HepG2 (cell line): ENCODE results near the gene ATXN7L3. TPM values are rescaled to one million over a fixed set of nuclear protein-coding genes. Genes with fewer than 3 reads are reported as not detected.
A peak's percentile ranks its signal among the peaks of the same experiment; 100 is the strongest.

Experiments used
- ADNP ChIP-seq: sonication (generic); formaldehyde crosslinking; IDR thresholded peaks from 2 replicates; pipeline ENCODE4 v1.4.0; 2020; ENCODE audit warnings: missing genetic modification reagents
- EED ChIP-seq: sonication (generic); formaldehyde crosslinking; IDR thresholded peaks from 2 replicates; pipeline ENCODE4 v1.5.0; 2020; ENCODE audit warnings: mild to moderate bottlenecking, missing genetic modification reagents
- GLI4 ChIP-seq: sonication (generic); formaldehyde crosslinking; IDR thresholded peaks from 2 replicates; pipeline ENCODE4 v1.5.1; 2020; ENCODE audit warnings: missing genetic modification reagents, mild to moderate bottlenecking, moderate library complexity, borderline replicate concordance
- HOXA7 ChIP-seq: sonication (generic); formaldehyde crosslinking; IDR thresholded peaks from 2 replicates; pipeline ENCODE4 v1.8.1; 2022; ENCODE audit warnings: mild to moderate bottlenecking, missing genetic modification reagents, moderate library complexity
- IKZF1 ChIP-seq: fragments of 450-650 bp; IDR thresholded peaks from 2 replicates; pipeline ENCODE4 v1.7.1; 2016
- IRF2 ChIP-seq: IDR thresholded peaks from 2 replicates; pipeline ENCODE4 v1.6.1; 2018; ENCODE audit warnings: missing genetic modification reagents, missing compliant biosample characterization
- MTA3 ChIP-seq: sonication (generic); formaldehyde crosslinking; IDR thresholded peaks from 2 replicates; pipeline ENCODE4 v1.4.0; 2020; ENCODE audit warnings: missing genetic modification reagents
- NFIC ChIP-seq: IDR thresholded peaks from 2 replicates; pipeline ENCODE4 v1.6.1; 2012; ENCODE audit warnings: mild to moderate bottlenecking, low read length, inconsistent platforms
- NONO ChIP-seq, 2 experiments: fragments of 450-650 bp in 1 of 2; sonication (generic) in 1 of 2; formaldehyde crosslinking in 1 of 2; IDR thresholded peaks in 1 of 2; conservative IDR thresholded peaks in 1 of 2; 2 replicates each; pipeline versions ENCODE4 v1.6.1 to v1.8.0; 2017 to 2022; ENCODE audit warnings: mild to moderate bottlenecking in 1 of 2, missing genetic modification reagents in 1 of 2, moderate library complexity in 1 of 2
- RERE ChIP-seq: IDR thresholded peaks from 2 replicates; pipeline ENCODE4 v1.6.1; 2016; ENCODE audit warnings: low read depth, missing genetic modification reagents, missing compliant biosample characterization
- SUZ12 ChIP-seq: fragments of 150-350 bp; IDR thresholded peaks from 2 replicates; pipeline ENCODE4 v1.6.1; 2014; ENCODE audit warnings: low read depth, low read length
- TCF12 ChIP-seq, 2 experiments: fragments of 450-650 bp in 1 of 2; sonication (generic) in 1 of 2; formaldehyde crosslinking in 1 of 2; IDR thresholded peaks; 2 replicates each; pipeline versions ENCODE4 v1.6.1 to v1.8.0; 2017 to 2022; ENCODE audit warnings: antibody characterized with exemption in 1 of 2, mild to moderate bottlenecking in 1 of 2, missing genetic modification reagents in 1 of 2, moderate library complexity in 1 of 2
- ZBTB1 ChIP-seq: sonication (generic); formaldehyde crosslinking; IDR thresholded peaks from 2 replicates; pipeline ENCODE4 v1.4.0; 2020; ENCODE audit warnings: missing genetic modification reagents, borderline replicate concordance
- ZBTB42 ChIP-seq: sonication (generic); formaldehyde crosslinking; IDR thresholded peaks from 2 replicates; pipeline ENCODE4 v1.5.0; 2020; ENCODE audit warnings: mild to moderate bottlenecking, missing genetic modification reagents
- ZFP91 ChIP-seq: sonication (generic); formaldehyde crosslinking; IDR thresholded peaks from 2 replicates; pipeline ENCODE4 v1.9.0; 2022; ENCODE audit warnings: missing genetic modification reagents, mild to moderate bottlenecking, borderline replicate concordance
- ZNF124 ChIP-seq: sonication (generic); formaldehyde crosslinking; IDR thresholded peaks from 2 replicates; pipeline ENCODE4 v1.4.0; 2020; ENCODE audit warnings: missing genetic modification reagents
- ZNF143 ChIP-seq: sonication (generic); formaldehyde crosslinking; IDR thresholded peaks from 2 replicates; pipeline ENCODE4 v1.4.0; 2020; ENCODE audit warnings: missing genetic modification reagents
- ZNF230 ChIP-seq: sonication (generic); formaldehyde crosslinking; IDR thresholded peaks from 2 replicates; pipeline ENCODE4 v1.4.0; 2020; ENCODE audit warnings: mild to moderate bottlenecking, missing genetic modification reagents
- ZNF260 ChIP-seq: sonication (generic); formaldehyde crosslinking; IDR thresholded peaks from 2 replicates; pipeline ENCODE4 v1.4.0; 2020; ENCODE audit warnings: missing genetic modification reagents, low read depth, mild to moderate bottlenecking, borderline replicate concordance
- ZNF660 ChIP-seq: sonication (generic); formaldehyde crosslinking; IDR thresholded peaks from 2 replicates; pipeline ENCODE4 v1.5.1; 2020; ENCODE audit warnings: mild to moderate bottlenecking, low read depth, missing genetic modification reagents, borderline replicate concordance
- ZNF709 ChIP-seq: sonication (generic); formaldehyde crosslinking; IDR thresholded peaks from 2 replicates; pipeline ENCODE4 v1.5.0; 2020; ENCODE audit warnings: mild to moderate bottlenecking, missing genetic modification reagents
- ZNF746 ChIP-seq: sonication (generic); formaldehyde crosslinking; IDR thresholded peaks from 2 replicates; pipeline ENCODE4 v1.8.0; 2022; ENCODE audit warnings: mild to moderate bottlenecking, missing genetic modification reagents
- ZNF782 ChIP-seq: sonication (generic); formaldehyde crosslinking; IDR thresholded peaks from 2 replicates; pipeline ENCODE4 v1.4.0; 2020; ENCODE audit warnings: missing genetic modification reagents, mild to moderate bottlenecking, borderline replicate concordance
- ZNF879 ChIP-seq: sonication (generic); formaldehyde crosslinking; IDR thresholded peaks from 2 replicates; pipeline ENCODE4 v1.8.1; 2023; ENCODE audit warnings: missing genetic modification reagents
- polyA plus RNA-seq, 8 experiments: library from polyadenylated mRNA; depleted of rRNA in 3 of 8; stranded (reverse) in 7 of 8; unstranded in 1 of 8; fragments of >200 nt; fragmentation: Illumina TruSeq in 4 of 8; extraction: Trizol in 4 of 8; gene quantifications; 2 replicates each; pipeline versions ENCODE4 v1.2.1 to v1.2.3, GENCODE V29; 2011 to 2016; ENCODE audit warnings: low read depth in 4 of 8, missing spikeins in 1 of 8, mixed read lengths in 1 of 8; ENCODE audit not compliant: insufficient read depth in 1 of 8
- total RNA-seq, 5 experiments: library from RNA; depleted of rRNA; stranded (reverse); fragments of >200 nt; fragmentation: Illumina TruSeq; extraction: Trizol; gene quantifications; 2 replicates each; pipeline ENCODE4 v1.2.3, GENCODE V29; 2016; ENCODE audit warnings: low read depth in 1 of 5

Gene ATXN7L3
- total and polyA plus RNA-seq, 2 of the 13 experiments (the other 11 are each of a cell fraction or from before 2014, with no cell fraction given): 44.5 to 59.1 TPM

GRCh38 chr17:44220213-44221083 is 20.8 kb upstream of the ATXN7L3 start (continued):
- TF ChIP-seq TCF12 (IDR thresholded peaks at IDR 0.05) (no peak), TCF12 (CRISPR knock-in tag; IDR thresholded peaks at IDR 0.05) (no peak), NONO (IDR thresholded peaks at IDR 0.05) (no peak), NONO (CRISPR knock-in tag; conservative IDR thresholded peaks at IDR 0.05) (peak; percentile 68), ZFP91 (CRISPR knock-in tag) (no peak; the same call in 1 of the 2 replicates), ZNF746 (CRISPR knock-in tag) (peak; percentile 41; the same call in 1 of the 2 replicates), ZNF124 (CRISPR knock-in tag) (no peak), SUZ12 (no peak), ADNP (CRISPR knock-in tag) (0 out of 2 replicates have a peak, but pooled peaks have one; percentile 20), NFIC (no peak; the same call in 1 of the 2 replicates), ZNF230 (CRISPR knock-in tag) (no peak), ZNF660 (CRISPR knock-in tag) (no peak), EED (CRISPR knock-in tag) (no peak), HOXA7 (no peak), ZBTB42 (CRISPR knock-in tag) (no peak), MTA3 (CRISPR knock-in tag) (no peak), GLI4 (no peak), IKZF1 (no peak), ZNF260 (no peak), ZNF879 (CRISPR knock-in tag) (0 out of 2 replicates have a peak, but pooled peaks have one; percentile 49), ZNF143 (CRISPR knock-in tag) (no peak), IRF2 (CRISPR knock-in tag) (no peak; the same call in 1 of the 2 replicates), RERE (no peak), ZBTB1 (CRISPR knock-in tag) (no peak), ZNF709 (CRISPR knock-in tag) (peak; percentile 37; the same call in 1 of the 2 replicates), ZNF782 (CRISPR knock-in tag) (no peak)
